G401.6 (cell line): ENCODE measurements around the gene DPF1.

Experiments used
- FAIRE-seq: peaks from 2 replicates; lab custom pipeline; 2012; peaks lifted over from hg19 to GRCh38; lab: Jason Lieb, UNC

Gene DPF1

GRCh38 chr19:38197937-38198704 is 25.9 kb downstream of the DPF1 start:
- FAIRE-seq, result no peak

DNA sequence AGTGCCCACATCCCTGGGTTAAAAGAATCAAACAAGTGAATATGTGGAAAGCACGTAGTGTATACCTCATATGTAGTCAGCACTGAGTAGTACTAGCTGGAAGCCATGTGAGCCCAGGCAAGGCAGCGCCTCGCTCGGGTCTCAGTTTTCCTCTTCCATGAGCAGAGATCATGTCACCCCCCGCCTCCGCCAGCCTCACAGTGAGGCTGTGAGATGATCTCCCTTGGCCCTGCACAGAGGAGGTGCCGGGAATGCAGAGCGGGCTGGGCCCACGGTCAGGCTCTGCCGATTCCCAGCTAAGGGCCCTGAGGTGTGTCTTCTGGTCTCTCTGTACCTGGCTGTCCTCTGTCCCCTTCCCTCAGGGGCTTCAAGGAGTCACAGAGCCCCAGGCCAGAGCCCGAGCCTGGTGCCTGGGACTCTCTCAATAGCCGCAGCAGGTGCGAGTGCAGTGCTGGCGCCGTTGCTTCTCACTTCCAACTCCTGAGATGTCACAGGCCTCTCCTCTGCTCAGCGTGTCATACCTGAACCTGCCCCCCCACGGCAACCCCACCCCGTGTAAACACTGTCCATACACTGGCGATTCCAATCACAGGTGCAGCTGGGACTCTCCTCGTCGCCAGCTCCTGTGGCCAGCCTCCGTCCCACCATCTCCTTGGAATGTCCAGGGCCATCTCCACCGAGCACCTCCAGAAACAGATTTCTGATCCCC is 26.9 kb downstream of the DPF1 start:
- FAIRE-seq, result no peak

- no peak for FAIRE-seq
These were observed 27.7 kb downstream of the DPF1 start for GRCh38 chr19:38196245-38196837.

DNA sequence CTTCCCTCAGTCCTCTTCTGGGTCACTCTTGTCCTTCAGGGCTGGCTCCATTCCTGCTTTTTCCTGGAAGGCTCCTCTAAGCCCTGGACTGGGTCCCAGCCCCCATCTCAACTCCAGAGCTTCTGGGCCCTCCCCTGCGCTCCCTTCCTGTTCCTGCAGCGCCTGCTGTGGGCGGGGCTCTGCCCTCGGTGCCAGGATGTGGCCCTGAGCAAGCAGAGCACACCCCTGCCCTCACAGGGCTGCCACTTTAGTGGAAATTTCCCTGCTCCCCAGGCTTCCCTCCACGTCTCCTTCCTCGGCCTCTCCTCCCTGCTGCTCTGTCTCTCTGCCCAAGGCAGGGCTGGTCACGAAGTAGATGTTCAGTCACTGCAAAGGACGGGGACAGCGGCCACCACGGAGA is 28.8 kb downstream of the DPF1 start:
- FAIRE-seq, result no peak

- no peak for FAIRE-seq
These were observed 29.8 kb downstream of the DPF1 start for GRCh38 chr19:38194061-38194701.

DNA sequence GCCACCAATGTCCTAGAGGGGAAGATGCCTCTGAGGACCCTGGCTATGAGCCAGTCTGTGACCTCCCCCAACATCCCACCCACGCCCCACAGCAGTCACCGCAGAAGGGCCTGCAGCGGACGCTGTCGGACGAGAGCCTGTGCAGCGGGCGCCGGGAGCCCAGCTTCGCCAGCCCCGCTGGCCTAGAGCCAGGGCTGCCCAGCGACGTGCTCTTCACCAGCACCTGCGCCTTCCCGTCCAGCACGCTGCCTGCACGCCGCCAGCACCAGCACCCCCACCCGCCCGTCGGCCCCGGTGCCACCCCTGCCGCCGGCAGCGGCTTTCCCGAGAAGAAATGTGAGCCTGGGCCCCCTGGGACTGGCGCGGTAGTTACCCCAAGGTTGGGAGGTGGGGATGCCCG is 30.6 kb downstream of the DPF1 start:
- no peak for FAIRE-seq

DNA sequence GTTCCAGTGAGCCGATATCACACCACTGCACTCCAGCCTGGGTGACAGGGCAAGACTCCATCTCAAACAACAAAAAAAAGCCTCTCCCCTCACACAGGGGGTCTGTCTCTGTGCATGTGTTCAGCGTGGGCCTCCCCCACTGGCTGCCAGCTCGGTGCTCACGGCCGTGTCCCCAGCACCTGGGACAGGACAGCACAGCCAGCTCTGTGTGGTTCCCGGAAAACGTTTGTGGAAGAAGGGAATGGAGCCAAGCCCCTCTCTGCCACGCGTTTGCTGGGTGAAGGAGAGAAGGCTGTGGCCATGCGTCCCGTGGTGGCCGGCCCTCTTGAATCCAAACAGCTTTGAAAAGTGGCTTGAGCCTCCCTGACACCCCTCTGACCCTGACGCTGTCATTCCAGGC is 32.3 kb downstream of the DPF1 start:
- FAIRE-seq, result no peak

DNA sequence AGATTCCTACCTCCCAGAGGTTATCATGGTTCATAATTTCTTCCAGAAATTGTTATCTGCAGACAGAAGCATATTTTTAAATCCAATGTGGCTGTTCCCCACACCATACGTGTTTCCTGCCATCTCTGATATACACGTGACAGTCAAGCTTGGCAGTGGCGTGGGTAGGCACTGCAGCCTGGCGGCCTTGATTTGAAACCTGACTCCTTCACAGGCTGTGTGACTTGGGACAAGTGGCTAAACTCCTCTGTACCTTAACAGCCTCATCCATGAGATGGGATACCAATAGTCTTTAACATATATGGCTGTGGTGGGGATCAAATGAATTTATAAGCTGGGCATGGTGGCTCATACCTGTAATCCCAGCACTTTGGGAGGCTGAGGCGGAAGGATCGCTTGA is 33.2 kb downstream of the DPF1 start:
- no peak for FAIRE-seq

DNA sequence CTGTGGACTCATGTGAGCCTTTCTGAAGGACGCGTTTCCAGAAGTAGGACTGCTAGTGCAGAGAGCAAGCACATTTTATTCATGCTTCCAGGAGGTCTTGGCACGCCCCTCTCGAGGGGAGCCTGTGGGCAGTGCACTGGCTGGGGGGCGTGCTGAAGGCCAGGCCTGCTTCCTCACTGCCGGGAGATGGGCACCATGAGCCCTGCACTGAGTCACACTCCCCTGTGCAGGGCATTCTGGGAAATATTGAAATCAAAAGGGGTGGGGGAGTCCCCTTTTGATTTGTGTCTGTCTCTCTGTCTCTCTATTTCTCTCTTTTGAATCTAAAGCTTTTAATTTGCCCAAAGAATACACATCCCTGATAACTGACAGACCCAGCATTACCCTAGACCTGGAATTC is 34.0 kb downstream of the DPF1 start:
- FAIRE-seq, result no peak

DNA sequence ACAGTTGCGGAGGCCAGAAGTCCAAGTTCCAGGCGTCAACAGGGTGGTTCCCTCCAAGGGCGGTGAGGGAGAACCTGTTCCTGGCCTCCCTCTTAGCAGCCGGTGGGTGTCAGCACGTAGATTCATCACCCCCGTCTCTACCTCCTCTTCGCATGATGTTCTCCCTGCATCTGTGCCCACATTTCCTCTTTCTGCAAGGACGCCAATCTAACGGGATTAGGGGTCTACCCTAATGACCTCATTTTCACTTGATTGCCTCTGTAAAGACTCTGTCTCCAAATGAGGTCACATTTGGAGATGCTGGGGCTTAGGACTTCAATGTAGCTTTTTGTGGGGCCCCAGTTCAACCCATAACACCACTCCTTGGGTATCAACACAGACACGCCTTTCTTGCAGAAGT is 38.5 kb downstream of the DPF1 start:
- no peak for FAIRE-seq

- no peak for FAIRE-seq
These were observed 39.2 kb downstream of the DPF1 start for GRCh38 chr19:38184815-38185214.

- no peak for FAIRE-seq
These were observed 40.6 kb downstream of the DPF1 start for GRCh38 chr19:38183251-38183897.

DNA sequence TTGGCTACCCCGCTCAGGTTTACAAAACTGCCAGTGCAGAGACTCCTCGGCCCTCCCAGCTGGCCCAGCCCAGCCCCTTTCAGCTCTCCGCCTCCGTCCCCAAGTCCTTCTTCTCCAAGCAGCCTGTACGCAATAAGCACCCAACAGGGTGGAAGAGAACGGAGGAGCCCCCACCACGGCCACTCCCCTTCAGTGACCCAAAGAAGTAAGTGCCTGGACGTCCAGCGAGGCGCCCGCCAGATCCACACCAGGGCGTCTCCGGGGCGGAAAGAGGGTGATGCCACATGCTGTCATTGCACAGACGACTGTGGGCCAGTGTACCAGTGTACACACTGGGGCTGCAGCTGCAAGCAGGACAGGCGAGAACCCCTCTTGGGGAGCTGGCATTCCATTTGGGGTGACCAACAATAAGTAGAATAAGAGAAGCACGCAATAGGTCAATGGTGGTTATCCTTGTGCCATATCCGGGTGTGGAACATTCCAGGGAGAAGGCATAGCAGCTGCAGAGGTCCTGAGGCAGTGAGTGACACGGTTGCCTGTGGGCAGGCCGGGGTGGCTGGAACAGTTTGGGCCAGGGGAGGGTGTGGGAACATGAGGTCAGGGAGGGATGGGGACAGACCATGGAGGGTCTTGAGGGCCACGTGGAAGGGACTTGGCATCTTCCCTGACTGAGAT is 41.3 kb downstream of the DPF1 start:
- no peak for FAIRE-seq

GRCh38 chr19:38180071-38180470 is 44.0 kb downstream of the DPF1 start:
- no peak for FAIRE-seq

- FAIRE-seq, result no peak
These were observed 48.6 kb downstream of the DPF1 start for GRCh38 chr19:38175422-38175821.

DNA sequence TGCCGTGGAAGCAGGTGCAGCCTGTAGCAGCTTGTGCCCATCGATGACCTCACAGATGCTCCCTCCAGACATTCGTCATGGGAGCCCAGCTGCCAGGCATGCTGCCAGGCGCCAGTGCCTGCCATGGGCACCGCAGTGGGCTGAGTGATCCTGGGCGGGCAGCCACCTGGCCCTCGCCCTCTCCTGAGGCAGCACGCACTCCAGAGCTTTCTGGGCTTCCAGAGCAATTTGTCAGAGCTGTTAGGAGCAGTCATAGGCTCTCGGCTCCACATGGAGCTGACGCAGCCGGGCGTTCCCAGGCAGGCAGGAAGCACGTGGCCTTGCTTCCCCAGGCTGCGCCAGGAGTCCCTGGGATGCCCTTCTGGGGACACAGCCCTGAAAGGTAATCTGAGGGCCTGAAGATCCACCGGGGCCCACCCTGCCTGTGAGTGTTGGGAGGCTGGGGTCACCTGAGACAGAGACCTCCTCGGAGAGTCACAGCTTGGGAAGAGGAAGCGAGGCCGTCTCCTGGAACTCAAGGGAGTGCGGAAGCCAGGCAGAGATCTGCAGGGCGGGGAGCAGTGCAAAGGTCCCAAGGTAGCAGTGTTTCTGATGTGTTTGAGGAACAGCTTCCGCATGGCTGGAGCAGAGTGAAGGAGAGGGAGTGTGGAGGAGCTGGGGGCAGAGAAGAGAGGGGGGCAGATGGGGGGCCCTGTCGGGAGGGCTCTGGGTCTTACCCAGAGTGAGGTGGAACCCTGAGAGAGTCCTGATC is 50.6 kb downstream of the DPF1 start:
- FAIRE-seq, result no peak

DNA sequence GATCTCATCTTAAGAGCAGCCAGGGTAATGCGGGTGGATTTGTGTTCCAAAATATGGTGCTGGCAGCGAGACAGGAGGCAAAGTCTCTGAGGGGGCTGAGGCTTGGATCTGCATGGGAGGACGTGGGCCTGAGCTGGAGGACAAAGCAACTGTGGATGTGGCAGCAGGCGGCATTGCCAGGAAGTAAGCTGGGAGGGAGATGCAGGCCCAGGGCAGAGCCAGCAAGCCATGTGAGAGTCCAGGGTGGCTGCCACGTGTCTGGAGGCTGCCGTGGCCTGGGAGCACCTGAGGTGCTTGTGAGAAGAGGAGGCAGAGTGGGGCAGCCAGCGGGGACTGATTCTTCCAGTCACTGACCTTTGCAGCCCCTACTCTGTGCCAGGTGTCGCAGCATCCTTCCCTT is 52.0 kb downstream of the DPF1 start:
- no peak for FAIRE-seq

GRCh38 chr19:38170334-38170733 is 53.7 kb downstream of the DPF1 start:
- FAIRE-seq, result no peak

DNA sequence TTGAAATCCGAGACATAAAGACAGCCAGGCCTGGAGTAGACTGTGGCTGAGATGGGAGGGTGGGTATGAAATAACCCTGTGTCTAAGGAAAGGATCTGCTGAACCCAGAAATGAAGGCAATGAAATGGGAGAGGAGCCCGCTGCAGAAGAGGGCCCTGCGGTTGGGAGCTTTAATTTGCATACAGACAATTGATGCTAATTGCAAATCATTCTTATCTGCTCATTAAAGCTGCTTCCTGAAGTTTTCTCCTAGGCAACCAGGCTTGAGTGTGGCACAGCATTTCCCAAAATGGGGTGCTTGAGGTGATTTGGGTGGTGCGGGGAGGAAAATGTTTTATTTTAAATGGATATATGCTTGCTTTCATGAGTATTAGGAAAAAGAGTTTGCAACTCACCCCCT is 55.4 kb downstream of the DPF1 start:
- FAIRE-seq, result no peak

GRCh38 chr19:38165335-38165734 is 58.7 kb downstream of the DPF1 start:
- FAIRE-seq, result no peak

DNA sequence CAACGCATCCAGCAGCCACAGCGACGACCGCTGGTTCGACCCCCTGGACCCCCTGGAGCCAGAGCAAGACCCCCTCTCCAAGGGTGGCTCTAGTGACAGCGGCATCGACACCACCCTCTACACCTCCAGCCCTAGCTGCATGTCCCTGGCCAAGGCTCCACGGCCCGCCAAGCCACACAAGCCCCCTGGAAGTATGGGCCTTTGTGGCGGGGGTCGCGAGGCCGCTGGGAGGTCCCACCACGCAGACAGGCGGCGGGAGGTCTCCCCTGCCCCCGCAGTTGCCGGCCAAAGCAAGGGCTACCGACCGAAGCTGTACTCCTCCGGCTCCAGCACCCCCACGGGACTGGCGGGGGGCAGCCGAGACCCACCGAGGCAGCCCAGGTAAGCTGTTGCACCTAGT is 59.5 kb downstream of the DPF1 start:
- FAIRE-seq, result no peak
